ENCODE data around the gene AGAP1.

Gene AGAP1

DNA sequence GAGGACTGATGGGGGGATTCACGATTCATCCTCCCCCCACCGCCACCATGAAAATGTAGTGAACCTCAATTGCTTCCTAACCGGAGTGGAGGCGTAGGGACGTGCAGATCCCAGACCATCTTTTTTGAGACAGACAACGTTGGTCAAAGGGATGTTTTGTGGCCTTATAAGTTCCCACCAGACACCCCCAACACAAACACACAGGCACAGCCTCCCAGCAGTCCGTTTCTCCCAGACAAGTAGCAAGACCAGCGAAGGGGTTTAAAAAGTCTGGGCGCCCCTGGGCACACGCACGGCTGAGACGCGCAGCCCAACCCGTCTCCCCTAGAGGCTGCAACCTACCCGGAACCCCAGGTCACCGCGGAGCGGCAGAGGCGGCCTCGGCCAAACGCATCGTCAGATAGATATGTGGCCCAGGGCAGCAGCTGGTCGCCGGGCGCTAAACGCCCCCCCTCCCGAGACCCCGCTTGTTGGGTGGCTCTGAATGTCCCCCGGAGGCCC, 673.0 kb downstream of the AGAP1 start:
- TF ChIP-seq, protein P1, sequence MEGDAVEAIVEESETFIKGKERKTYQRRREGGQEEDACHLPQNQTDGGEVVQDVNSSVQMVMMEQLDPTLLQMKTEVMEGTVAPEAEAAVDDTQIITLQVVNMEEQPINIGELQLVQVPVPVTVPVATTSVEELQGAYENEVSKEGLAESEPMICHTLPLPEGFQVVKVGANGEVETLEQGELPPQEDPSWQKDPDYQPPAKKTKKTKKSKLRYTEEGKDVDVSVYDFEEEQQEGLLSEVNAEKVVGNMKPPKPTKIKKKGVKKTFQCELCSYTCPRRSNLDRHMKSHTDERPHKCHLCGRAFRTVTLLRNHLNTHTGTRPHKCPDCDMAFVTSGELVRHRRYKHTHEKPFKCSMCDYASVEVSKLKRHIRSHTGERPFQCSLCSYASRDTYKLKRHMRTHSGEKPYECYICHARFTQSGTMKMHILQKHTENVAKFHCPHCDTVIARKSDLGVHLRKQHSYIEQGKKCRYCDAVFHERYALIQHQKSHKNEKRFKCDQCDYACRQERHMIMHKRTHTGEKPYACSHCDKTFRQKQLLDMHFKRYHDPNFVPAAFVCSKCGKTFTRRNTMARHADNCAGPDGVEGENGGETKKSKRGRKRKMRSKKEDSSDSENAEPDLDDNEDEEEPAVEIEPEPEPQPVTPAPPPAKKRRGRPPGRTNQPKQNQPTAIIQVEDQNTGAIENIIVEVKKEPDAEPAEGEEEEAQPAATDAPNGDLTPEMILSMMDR (IDR thresholded peaks at IDR 0.05; ENCODE audit: control extremely low read depth, extremely low read depth, low read depth, missing control alignments) = no peak
- DNase-seq (ENCODE audit: extremely low spot score) = no peak
- ChIA-PET POLR2A (no interaction called here), CTCF (no interaction called here)

DNA sequence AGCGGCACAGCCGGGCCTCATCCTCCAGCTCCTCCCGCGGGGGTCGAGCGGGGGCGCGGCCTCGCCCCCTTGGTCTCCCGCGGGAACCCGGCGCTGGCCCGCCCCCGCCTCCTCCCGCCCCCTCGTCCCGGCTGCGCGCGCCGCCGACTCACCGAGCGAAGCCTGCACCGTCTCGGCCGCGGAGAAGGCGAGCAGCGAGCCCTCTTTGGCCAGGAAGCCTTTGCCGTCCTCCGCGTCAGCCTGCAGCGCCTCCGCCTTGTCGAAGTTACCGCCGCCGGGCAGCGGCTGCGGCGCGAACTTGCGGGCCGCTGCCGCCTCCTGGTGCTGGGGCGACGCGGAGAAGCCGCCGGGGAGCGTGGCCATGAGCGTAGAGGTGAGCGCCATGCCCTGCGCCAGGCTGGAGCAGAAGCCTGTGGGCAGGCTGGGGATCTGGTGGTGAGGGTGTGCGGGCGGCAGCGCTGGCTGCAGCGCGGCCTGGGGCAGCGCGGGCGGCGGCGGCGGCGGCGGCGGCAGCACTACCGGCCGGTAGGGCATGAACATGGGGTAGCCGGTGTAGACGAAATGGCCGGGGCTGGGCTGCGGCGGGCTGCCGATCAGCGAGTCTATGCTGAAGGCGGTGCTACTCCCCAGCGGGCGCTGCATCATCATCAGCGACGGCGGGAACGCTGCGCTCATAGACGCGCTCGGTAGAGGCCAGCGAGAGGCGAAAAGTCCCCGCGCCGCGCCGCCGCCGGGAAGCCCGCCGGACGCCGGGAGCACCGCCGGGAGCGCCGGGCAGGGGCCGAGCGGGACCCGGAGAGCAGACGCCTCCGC, 673.7 kb downstream of the AGAP1 start:
- no peak for DNase-seq (ENCODE audit: extremely low spot score)
- TF ChIP-seq, protein P1 (IDR thresholded peaks at IDR 0.05; ENCODE audit: control extremely low read depth, extremely low read depth, low read depth, missing control alignments) = peak; percentile 1
- ChIA-PET POLR2A (no interaction called here), CTCF (no interaction called here)

DNA sequence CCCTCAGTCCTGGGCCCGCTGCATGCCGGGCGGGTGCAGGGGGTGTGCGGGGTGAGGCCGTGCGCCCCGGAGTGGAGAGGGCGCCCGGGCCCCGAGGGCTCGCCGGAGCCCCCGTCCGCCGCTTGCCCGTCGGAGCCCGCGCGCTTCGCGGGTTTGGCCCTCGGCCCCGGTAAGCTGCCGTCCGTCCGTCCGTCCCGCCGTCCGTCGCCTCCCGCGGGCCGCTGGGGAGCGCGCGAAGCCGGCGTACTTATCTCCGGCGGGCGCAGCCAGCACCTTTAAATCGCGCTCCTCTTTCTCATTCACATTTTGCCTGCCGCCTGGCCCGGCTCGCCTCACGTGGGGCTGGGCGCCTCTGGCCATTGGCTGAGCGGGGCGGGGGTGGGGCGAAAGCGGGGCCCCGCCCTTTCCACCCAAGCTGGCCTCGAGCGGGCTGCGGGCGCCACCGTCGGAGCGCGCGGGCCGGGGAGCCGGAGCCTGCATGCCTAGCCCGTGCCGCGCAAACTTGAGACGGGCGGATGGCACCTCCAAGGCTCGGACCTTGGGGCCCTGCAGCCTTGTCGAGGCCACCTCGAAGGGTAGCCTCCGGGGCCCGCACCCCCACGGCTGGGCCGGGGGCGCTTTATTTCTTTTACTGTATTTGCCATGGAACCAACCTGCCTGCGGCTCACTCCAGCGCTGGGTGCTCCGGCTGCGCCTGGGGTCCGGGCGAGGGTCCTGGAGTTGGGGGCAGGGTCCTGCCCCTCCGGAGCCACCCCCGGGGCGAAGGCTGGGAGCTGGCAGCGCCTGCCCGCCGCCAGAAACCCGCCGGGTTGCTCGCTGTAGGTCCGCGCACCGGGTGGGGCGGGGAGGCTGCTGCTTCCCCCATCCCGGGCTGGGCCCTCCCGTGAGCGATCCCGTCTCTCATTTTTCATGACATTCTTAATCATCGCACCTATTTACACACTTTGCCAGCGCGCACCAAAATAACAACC, 674.6 kb downstream of the AGAP1 start, which contains the start of gene GBX2:
GBX2 (minus strand) TSS at position 277 of the 971 bp plus-strand sequence. CDS start 415 bp downstream, outside the sequence.
- POLR2A ChIA-PET = no interaction called here
- CTCF ChIA-PET = interaction anchor here (3.9 kb wide), 1 partner anchor 388 kb away, joined by 16 read pairs; no protein-coding TSS in a partner anchor
- TF ChIP-seq, protein P1 (IDR thresholded peaks at IDR 0.05; ENCODE audit: control extremely low read depth, extremely low read depth, low read depth, missing control alignments) = no peak
- DNase-seq (ENCODE audit: extremely low spot score) = no peak

DNA sequence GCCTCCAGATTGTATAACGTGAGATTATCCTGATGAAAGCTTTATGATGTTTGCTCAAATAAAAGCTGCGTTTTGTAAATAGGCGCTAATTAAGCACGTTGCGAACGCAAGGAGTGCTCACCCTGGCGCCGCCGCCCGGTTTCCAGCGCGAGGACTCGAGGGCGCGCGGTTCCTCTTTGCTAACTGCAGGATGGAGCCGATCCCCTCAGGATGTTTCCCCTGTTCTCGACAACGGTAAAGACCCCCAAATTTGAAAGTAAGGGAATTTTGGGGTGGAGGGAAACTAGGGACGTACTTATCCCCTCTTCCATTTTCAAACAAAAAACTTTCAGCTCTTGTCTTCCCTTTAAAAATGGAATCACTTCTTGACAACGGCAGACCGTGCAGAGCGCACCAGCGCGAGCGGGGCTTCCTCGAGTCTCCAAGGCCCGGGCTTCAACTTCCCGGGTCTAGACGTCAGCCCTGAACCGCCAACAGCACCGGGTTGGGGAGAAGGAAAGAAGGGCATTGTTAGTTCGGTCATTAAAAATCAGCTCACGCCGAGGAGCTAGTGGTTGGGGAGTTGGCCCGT, 675.4 kb downstream of the AGAP1 start:
- ChIA-PET CTCF (interaction anchor here (1.1 to 3.9 kb wide), 2 partner anchors 9 to 389 kb away, joined by 3 to 16 read pairs; no protein-coding TSS in a partner anchor), POLR2A (no interaction called here)

DNA sequence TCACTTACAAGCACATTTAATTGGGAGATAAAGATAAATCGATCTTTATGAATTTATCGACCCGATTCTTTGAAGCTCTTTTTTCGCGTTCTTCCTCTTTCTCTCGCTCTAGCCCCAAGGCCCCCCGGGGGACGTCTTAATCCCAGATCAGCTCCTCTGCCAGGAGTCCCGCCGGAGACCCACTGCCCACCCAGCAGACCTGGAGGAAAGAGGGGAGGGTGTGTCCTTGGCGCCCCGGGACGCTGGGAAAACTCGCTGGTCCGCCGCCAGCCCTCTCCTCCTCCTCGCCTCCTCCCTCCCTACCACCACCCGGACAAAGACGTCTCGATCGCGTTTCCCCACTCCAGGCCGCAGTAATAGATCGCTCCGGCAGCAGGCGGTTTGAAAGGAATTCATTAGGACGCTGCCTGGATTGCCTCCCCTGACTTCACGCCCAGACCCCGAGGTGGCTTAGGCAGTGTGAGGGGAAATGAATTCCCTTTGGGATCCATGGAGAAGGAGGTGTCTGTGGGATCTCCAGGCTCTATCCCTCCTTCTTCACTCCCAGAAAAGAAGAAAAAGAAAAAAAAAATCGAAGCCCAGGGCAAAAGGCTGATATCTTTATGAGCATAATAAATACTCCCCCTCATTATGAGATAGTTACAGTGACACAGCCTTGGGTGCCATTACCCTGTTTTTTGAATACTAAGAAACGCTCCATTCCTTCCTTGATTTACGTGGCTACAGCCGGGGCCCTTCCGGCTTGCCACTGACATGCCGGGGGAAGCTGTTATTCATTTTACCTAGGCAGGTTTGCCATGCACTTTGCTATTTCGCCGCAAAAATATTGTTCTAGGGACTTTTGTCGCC, 676.1 kb downstream of the AGAP1 start:
- ChIA-PET POLR2A (no interaction called here), CTCF (interaction anchor here (1.1 to 3.9 kb wide), 2 partner anchors 8 to 390 kb away, joined by 3 to 16 read pairs; no protein-coding TSS in a partner anchor)
- no peak for DNase-seq (ENCODE audit: extremely low spot score)
- TF ChIP-seq, protein P1 (IDR thresholded peaks at IDR 0.05; ENCODE audit: control extremely low read depth, extremely low read depth, low read depth, missing control alignments) = no peak

More for the DNA sequence above, 675.4 kb downstream of the AGAP1 start:
- no peak for DNase-seq (ENCODE audit: extremely low spot score)
- TF ChIP-seq, protein P1 (IDR thresholded peaks at IDR 0.05; ENCODE audit: control extremely low read depth, extremely low read depth, low read depth, missing control alignments) = no peak

Data from GM10248 (cell line).